MM.1S (cell line): ENCODE data around the gene RBMS2.
A peak's percentile ranks its signal among the peaks of the same experiment; 100 is the strongest.

Experiments
- DNase-seq: peaks from one replicate; pipeline ENCODE4 v3.0.0-alpha.2; 2015
- H2AFZ ChIP-seq: fragments of 300-600 bp; sonication (generic); 2 replicates; pipeline ENCODE4 v1.6.0; 2016; ENCODE audit warnings: antibody characterized with exemption, low read length
- H3F3A ChIP-seq: fragments of 300-600 bp; sonication (generic); 2 replicates; pipeline ENCODE4 v1.6.1; 2016; ENCODE audit warnings: mild to moderate bottlenecking, antibody characterized with exemption, low read length, moderate library complexity, mixed read lengths; ENCODE audit not compliant: insufficient read depth
- H3K27ac ChIP-seq: fragments of 300-600 bp; sonication (generic); 2 replicates; pipeline ENCODE4 v1.5.1; 2016; ENCODE audit warnings: mild to moderate bottlenecking, low read length
- H3K27me3 ChIP-seq: fragments of 300-600 bp; sonication (generic); replicated peaks from 2 replicates; pipeline ENCODE4 v1.6.0; 2016; ENCODE audit warnings: low read length; ENCODE audit not compliant: insufficient read depth
- H3K36me3 ChIP-seq: fragments of 300-600 bp; sonication (generic); replicated peaks from 2 replicates; pipeline ENCODE4 v1.6.1; 2016; ENCODE audit warnings: mild to moderate bottlenecking, low read length, mixed read lengths; ENCODE audit not compliant: insufficient read depth
- H3K4me1 ChIP-seq: fragments of 300-600 bp; sonication (generic); 2 replicates; pipeline ENCODE4 v1.6.1; 2016; ENCODE audit warnings: low read length, mixed read lengths
- H3K4me2 ChIP-seq: fragments of 300-600 bp; sonication (generic); 2 replicates; pipeline ENCODE4 v1.6.0; 2016; ENCODE audit warnings: low read depth, low read length
- H3K4me3 ChIP-seq: fragments of 300-600 bp; sonication (generic); 2 replicates; pipeline ENCODE4 v1.5.1; 2016; ENCODE audit warnings: low read length, mixed read lengths
- H3K79me2 ChIP-seq: fragments of 300-600 bp; sonication (generic); 2 replicates; pipeline ENCODE4 v1.6.1; 2016; ENCODE audit warnings: mixed run types, low read length, mixed read lengths
- H3K9ac ChIP-seq: fragments of 300-600 bp; sonication (generic); 2 replicates; pipeline ENCODE4 v1.6.1; 2016; ENCODE audit warnings: low read length, mixed read lengths
- H3K9me2 ChIP-seq: fragments of 300-600 bp; sonication (generic); replicated peaks from 2 replicates; pipeline ENCODE4 v1.6.1; 2016; ENCODE audit warnings: mild to moderate bottlenecking, low read length, mixed read lengths; ENCODE audit not compliant: insufficient read depth
- H3K9me3 ChIP-seq: fragments of 300-600 bp; sonication (generic); replicated peaks from 2 replicates; pipeline ENCODE4 v1.6.1; 2016; ENCODE audit warnings: mild to moderate bottlenecking, low read length, mixed read lengths; ENCODE audit not compliant: insufficient read depth
- H4K20me1 ChIP-seq: fragments of 300-600 bp; sonication (generic); 2 replicates; pipeline ENCODE4 v1.6.1; 2016; ENCODE audit warnings: mild to moderate bottlenecking, low read length, moderate library complexity, mixed read lengths; ENCODE audit not compliant: insufficient read depth
- CTCF ChIP-seq: fragments of 300-600 bp; sonication (generic); IDR thresholded peaks from 2 replicates; pipeline ENCODE4 v1.5.1; 2016; ENCODE audit warnings: antibody characterized with exemption, low read length, mixed read lengths
- EZH2 ChIP-seq: fragments of 300-600 bp; sonication (generic); optimal IDR thresholded peaks from 2 replicates; pipeline ENCODE3; 2017; ENCODE audit warnings: low read depth, mild to moderate bottlenecking, antibody characterized with exemption, low read length, mixed read lengths
- EZH2phosphoT487 ChIP-seq: fragments of 300-600 bp; sonication (generic); IDR thresholded peaks from 2 replicates; pipeline ENCODE4 v1.6.1; 2018; ENCODE audit warnings: antibody characterized with exemption, low read length

RBMS2 gene

GRCh38 chr12:56589783-56590182 is 68.2 kb downstream of the RBMS2 start:
- DNase-seq: no peak
- no peaks in the 10 kb centered on the region for H3K27me3 ChIP-seq
- H3K4me3 ChIP-seq: no peak overlapping the region
- H3K36me3 ChIP-seq: no peaks in the 10 kb centered on the region
- H4K20me1 ChIP-seq: no peaks in the 10 kb centered on the region
- H3K79me2 ChIP-seq: no peaks in the 10 kb centered on the region
- H2AFZ ChIP-seq: no peak overlapping the region
- peaks cover 16% of the 10 kb centered on the region for H3K4me1 ChIP-seq
- H3F3A ChIP-seq: peaks cover 9% of the 10 kb centered on the region
- no peak for TF ChIP-seq CTCF
- TF ChIP-seq EZH2: no peak
- TF ChIP-seq EZH2phosphoT487: no peak
- H3K9me2 ChIP-seq: no peaks in the 10 kb centered on the region
- H3K27ac ChIP-seq: no peak overlapping the region
- H3K9ac ChIP-seq: no peak overlapping the region
- no peaks in the 10 kb centered on the region for H3K9me3 ChIP-seq
- H3K4me2 ChIP-seq: no peak overlapping the region

- peaks cover 9% of the 10 kb centered on the region for H3F3A ChIP-seq
- H3K27me3 ChIP-seq: no peaks in the 10 kb centered on the region
- no peaks in the 10 kb centered on the region for H4K20me1 ChIP-seq
- peaks cover 16% of the 10 kb centered on the region for H3K4me1 ChIP-seq
- no peak for TF ChIP-seq EZH2phosphoT487
- peak; percentile 63 for TF ChIP-seq CTCF
- peak; percentile 34 for DNase-seq
- H3K4me2 ChIP-seq: no peak overlapping the region
- H3K9me3 ChIP-seq: no peaks in the 10 kb centered on the region
- H3K9me2 ChIP-seq: no peaks in the 10 kb centered on the region
- H3K36me3 ChIP-seq: no peaks in the 10 kb centered on the region
- no peak overlapping the region for H3K4me3 ChIP-seq
- H3K27ac ChIP-seq: no peak overlapping the region
- no peaks in the 10 kb centered on the region for H3K79me2 ChIP-seq
- H3K9ac ChIP-seq: no peak overlapping the region
- H2AFZ ChIP-seq: no peak overlapping the region
These were observed 68.7 kb downstream of the RBMS2 start for GRCh38 chr12:56590237-56590830.

GRCh38 chr12:56591126-56591525 is 69.5 kb downstream of the RBMS2 start:
- Histone ChIP-seq H4K20me1 (no peaks in the 10 kb centered on the region), H3K9ac (no peak overlapping the region), H3K27me3 (no peaks in the 10 kb centered on the region), H3F3A (peaks cover 13% of the 10 kb centered on the region), H3K36me3 (no peaks in the 10 kb centered on the region), H3K27ac (no peak overlapping the region), H3K9me3 (no peaks in the 10 kb centered on the region), H2AFZ (no peak overlapping the region), H3K4me1 (peaks cover 16% of the 10 kb centered on the region), H3K4me3 (no peak overlapping the region), H3K9me2 (no peaks in the 10 kb centered on the region), H3K4me2 (no peak overlapping the region), H3K79me2 (no peaks in the 10 kb centered on the region)
- TF ChIP-seq EZH2: no peak
- no peak for TF ChIP-seq CTCF
- no peak for TF ChIP-seq EZH2phosphoT487
- peak; percentile 14 for DNase-seq
